ENCODE results near the gene CDR2L.

CDR2L gene

GRCh38 chr17:75046407-75047289 is 59.2 kb downstream of the CDR2L start, which contains the start of the genes ATP5PD and KCTD2:
Gene ATP5PD, minus strand, starts transcription at chr17:75046969. Its CDS starts 4,319 bp downstream, at chr17:75042650.
Gene KCTD2, plus strand, starts transcription at chr17:75047225. Its CDS starts 26 bp downstream, at chr17:75047251.
- DNase-seq, result peak; percentile 80 to 89

DNA sequence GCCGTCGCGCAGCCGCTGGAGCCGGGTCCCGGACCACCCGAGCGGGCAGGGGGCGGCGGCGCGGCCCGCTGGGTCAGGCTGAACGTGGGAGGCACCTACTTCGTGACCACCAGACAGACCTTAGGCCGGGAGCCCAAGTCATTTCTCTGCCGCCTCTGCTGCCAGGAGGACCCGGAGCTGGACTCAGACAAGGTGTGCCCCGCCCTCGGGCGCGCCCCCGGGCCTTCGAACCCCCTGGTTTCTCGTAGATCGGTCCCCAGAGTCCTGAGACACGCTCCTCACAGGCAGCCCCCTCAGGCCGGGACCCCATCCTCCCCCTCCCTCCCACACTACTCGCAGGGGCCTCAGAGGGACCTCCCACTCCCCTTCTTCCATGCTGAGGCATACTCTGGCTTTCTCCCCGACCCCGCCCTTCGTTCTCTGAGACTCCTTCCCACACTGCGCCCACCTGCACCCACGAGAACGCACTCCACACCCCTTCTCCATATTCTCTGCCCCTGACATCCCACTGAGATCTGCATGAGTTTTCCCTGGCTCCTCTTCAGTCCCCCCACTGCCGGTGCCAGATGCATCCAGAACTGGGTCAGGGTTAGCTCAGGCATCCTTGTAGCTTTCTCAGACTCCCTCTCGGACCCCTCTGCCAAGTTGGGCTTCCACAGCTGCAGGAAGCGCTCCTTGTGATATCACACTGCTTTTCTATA is 60.1 kb downstream of the CDR2L start:
- DNase-seq, result no peak

DNA sequence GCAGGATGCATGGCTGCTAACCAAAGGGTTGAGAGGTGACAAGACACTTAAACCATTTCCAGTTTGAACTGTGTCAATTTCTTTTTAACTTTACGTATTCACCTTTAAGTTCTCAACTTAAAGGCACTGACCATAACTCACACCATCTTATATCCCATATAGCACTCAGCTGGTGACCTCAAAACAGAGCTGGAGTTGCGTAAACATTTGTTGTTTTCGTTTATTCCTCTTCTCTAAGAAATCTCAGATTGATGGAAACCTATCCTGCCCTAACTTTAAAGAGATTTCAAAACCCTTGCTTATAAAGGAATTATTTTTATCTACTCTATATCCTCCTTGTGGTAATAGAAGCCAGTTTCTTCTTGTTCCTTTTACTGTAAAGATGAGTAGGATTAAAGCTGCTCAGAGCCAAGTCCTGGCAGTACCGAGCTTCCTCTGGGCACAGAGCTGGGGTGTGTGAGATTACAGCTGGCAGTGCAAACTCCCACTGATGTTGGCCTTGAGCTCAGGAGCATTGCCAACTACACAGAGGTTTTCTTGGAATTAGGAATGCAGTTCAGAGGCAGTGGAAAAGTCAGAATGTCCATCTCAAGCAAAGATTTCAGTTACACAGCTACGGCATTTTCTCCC is 60.9 kb downstream of the CDR2L start:
- peak in 1 of 2 donors; percentile 5 for DNase-seq

DNA sequence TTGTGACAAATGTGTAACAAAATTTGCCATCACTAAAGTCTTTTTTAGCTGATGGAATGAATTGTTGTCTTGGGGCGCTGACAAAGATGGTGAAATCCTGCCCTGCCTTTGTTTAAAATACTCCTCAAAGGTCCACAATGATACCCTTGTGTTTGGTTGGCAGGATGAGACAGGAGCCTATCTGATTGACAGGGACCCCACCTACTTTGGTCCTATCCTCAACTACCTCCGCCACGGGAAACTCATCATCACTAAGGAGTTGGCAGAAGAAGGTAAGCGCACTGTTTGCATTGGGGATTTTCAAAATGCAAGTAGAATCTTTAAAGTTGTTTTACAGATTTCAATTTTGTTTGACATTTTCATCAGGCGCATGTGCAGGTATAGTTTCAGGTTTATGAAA is 61.6 kb downstream of the CDR2L start:
- no peak for DNase-seq

- DNase-seq, result no peak
Observed at GRCh38 chr17:75049706-75050105, 62.3 kb downstream of the CDR2L start.

- DNase-seq, result no peak
Observed at GRCh38 chr17:75051941-75052340, 64.5 kb downstream of the CDR2L start.

Measured in bone marrow (tissue), 2 donors.